GM12801 (cell line): ENCODE data around the gene DVL1.

ENCODE experiments used
- TF ChIP-seq, protein P1 (sequence below): IDR thresholded peaks from one replicate; pipeline ENCODE4 v1.5.1; 2011; ENCODE audit warnings: control low read depth; ENCODE audit not compliant: insufficient read length; ENCODE audit errors: extremely low read depth

Gene DVL1

DNA sequence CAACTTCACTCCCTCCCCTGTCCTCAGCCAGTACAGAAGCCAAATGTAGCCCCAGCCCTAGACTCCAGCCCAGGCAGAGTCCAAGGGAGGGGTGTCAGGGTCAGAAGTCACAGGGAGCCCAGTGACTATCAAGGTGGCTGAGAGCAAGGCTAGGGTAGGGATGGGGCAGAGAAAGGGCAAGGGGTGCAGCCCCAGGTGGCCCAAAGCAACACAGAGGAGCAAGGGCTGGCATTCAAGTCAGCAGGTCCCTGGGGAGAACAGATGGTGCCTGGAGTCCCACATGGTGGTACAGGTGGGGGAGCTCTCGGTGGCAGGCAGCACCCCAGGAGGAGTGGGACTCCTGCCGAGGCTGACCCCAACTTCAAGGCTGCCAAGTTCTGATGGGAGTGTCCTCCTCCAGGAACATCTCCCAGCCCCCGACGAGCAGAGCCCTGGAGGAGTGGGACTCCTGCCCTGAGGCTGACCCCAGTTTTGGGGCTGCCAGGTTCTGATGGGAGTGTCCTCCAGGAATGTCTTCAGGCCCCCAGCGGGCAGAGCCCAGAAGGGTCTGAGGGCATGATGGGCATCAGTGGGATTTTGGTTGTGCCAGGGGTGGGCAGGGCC, 3.7 kb upstream of the DVL1 start:
- TF ChIP-seq, protein P1, sequence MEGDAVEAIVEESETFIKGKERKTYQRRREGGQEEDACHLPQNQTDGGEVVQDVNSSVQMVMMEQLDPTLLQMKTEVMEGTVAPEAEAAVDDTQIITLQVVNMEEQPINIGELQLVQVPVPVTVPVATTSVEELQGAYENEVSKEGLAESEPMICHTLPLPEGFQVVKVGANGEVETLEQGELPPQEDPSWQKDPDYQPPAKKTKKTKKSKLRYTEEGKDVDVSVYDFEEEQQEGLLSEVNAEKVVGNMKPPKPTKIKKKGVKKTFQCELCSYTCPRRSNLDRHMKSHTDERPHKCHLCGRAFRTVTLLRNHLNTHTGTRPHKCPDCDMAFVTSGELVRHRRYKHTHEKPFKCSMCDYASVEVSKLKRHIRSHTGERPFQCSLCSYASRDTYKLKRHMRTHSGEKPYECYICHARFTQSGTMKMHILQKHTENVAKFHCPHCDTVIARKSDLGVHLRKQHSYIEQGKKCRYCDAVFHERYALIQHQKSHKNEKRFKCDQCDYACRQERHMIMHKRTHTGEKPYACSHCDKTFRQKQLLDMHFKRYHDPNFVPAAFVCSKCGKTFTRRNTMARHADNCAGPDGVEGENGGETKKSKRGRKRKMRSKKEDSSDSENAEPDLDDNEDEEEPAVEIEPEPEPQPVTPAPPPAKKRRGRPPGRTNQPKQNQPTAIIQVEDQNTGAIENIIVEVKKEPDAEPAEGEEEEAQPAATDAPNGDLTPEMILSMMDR = no peak

DNA sequence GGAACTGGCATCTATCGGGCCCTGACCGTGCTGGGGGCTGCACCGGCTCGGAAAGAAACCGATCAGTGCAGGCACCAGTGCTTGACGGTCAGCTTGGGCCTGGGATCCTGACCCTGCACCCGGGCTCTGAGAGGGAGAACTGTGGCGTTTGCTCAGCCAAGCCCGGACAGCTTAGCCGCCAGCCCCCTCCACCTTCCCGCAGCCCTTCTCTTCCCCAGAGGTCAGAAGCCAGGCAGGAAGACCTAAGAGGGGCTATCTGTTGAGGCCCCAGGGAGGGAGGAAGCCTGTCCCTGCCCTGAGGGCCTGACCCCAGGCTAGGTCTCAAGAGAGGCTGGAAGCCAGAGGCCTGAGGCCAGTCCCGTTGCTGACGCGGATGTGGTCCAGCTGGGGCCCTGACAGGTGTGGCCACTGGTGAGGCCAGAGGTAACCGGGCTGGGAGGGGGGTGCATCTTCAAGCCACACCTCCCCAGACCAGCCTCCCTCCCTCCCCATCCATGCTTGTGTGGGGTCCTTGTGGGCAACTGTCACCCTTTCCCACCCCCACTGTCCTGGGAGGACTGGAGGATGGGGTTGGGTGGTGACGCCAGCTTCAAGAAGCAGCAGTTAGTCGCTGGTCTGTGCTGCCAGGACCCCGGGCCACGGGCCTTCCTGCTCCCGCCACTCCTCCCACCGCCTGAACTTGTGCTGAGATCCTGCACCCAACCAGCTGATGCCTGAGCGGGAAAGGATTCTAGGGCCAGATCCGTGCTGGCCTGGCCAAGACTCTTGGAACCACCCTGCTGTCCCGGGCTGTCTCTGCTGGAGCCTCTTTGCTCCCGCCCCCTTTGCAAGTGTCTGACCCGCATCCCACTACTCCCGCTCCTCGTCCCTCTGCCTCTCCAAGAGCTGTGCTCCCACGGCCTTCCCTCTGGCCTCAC, 2.6 kb upstream of the DVL1 start:
- TF ChIP-seq, protein P1 = no peak

DNA sequence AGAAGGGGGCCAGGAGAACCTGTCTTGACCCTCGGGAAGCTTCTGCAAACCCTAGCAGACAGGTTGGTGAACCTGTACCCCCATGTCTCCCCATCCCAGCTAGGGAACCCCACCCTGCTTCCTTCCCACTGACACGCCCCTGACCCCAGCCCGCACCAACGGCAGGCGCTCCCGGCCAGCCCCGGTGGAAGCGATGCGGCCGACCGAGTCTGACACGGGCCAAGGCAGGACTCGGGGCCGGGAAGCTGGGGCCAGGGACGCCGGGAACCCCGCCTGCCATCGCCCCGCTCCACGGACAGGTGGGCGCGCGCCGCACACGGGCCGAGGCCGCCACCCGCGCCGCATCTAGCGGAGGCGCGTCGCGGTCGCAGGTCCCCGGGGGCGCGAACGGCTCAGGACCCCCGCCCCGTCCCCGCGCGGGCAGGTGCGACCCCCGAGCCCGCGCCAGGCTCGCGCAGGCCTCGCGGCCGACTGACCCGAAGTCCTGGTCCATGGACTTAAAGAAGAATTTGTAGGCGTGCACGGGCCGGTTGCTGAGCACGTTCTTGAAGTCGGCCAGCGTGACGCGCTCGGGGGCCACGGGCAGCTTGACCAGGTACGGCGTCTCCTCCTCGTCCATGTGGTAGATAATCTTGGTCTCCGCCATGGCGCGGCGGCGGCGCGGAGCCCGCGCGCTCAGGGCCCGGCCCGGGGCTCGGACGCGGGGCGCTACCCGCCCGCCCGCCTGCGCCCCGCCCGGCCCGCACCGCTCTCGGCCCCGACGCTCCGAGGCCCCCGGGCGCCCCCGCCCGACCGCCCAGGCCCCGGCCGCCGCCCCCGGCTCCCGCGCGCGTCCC, 580 bp downstream of the DVL1 start:
- TF ChIP-seq, protein P1 = no peak

DNA sequence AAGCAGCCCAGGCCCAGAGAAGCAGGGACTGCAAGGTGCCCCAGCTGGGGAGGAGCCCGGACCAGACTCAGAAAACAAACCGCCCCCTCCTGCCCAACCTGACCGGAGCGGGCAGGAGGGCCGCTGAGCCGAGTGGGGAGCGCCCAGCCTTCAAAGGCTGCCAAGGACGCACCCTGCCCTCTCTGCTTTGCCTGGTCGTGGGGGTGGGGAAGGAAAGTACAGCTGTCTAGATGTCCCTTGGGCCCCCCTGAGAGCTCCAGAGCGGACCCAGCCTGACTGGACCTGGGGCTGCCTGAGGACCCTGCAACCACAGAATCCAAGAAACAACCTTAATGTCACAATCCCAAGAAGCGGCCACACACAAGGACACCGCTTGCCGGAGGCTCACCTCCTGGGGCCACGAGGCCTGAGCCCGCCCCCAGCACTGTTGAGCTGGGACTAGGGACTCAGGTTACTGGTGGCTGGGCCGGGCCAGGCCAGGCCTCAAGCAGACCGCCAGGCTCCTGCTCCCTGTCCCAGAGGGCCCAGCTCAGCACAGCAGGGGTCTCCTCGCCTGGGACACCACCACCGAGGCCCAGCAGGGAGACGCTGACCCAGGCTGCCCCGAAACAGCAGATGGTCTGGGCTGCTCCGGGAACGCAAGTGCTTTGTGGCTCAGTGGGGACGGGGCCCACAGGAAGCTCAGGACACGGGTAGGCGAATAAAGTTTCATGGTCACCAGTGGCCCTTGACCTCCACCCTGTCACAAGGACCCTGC, 1.4 kb downstream of the DVL1 start:
- TF ChIP-seq, protein P1 = no peak

- TF ChIP-seq, protein P1 = no peak
These were observed 2.1 kb downstream of the DVL1 start for GRCh38 chr1:1347026-1347595.

DNA sequence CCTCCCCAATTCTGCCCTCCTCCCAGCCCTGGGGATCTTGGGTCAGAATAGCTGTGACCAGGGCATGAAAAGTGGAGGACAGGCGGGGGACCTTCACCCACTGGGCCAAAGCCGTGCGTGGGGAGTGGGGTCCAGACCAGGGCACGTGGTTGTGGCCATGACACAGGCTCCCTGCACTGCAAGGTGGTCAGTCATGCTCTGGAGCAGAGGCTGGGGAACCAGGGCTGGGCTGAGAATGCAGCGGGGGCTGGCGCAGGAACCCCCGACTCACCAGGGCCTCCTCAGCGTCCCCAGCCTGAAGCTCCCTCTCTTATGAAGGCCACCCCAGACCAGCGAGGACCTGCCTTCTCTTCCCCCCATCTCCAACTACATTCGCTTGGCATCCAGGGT, 2.7 kb downstream of the DVL1 start:
- TF ChIP-seq, protein P1 = no peak
